CD4-positive, alpha-beta T cell treated with Interleukin-1 beta for 1 hour (primary cell): ENCODE results near the gene AGBL4.

Source experiments
- DNase-seq, 2 donors: peaks; one replicate each; pipeline ENCODE4 v3.0.0-alpha.2; 2020 to 2022

The AGBL4 gene

DNA sequence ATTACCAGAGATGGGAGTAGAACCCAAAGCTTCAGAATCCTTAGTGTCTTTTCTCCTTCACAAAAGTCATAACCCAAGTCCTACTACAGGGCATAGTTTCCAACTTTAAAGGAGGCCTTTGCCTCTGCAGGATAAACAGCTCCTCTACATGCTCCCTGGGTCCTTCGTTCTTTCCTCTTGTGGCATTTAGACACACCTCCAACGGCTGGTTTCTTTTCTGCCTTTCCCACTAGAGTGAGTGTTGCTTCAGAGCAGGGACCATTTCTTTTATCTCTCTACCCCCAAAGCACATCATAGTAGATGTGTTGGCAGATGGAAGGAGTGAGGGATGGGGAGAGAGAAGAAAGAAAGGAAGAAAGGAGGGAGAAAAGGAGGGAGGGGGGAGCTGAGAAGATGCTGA is 1407.0 kb downstream of the AGBL4 start:
- DNase-seq: no peak

DNA sequence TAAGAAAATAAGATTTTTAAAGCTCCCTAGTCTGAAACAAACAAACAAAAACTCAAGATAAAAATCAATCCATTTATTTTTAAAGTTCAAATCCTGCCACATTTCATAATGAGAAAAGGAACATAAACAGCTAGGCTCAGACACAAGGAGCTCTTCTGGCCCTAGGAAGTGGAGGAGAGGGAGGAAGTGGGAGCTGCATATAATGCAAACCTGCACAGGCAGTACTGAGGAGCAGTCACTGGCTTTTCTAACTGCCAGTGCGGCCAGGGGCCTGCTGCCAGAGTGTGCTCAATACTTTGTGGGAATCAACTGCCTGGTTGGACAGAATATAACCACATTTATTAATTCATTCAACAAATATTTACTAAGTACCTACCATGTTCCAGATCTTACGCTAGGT is 1411.9 kb downstream of the AGBL4 start:
- DNase-seq: no peak

DNA sequence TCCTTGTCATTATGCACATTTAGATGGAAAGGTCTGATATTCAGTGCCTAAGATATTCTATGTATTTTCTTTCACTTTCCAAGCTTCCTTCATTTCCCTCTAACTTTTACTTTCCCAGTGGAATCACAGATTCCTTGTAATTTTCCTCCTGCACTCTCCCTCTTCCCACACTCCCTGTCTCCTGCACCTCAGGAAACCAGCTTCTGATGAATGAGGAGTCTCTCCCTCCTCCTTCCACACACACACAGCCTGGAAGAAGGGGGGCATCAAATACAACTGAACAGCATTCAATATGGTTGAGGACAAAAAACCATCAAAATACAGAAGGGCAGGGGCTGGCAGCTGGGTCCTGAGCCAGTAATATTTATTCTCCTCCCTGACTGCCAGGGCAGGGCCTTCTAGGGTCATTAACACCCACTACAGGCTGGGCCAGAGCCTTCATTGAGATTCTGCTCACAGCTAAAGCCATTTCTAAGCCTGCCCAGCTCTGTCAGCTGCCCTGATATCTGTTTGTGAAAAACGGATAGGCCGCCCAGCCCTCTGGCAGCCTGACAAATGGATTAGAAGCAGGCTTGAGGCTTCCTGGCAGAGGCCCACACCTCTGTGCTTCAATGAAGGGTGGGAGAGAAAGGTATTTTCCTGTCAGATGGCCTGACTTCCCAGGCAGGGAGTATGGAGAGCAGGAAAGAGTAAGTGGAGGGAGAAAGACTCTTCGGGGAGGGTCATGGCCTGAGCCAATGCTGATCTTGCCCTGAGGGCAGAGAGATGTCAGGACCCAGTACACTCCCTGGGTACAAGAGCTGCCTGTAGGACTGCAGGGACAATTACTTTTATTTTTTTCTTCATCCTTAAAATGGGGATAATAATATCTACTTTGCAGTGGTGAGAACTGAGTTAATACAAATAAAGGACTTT is 1412.9 kb downstream of the AGBL4 start:
- DNase-seq: no peak

DNA sequence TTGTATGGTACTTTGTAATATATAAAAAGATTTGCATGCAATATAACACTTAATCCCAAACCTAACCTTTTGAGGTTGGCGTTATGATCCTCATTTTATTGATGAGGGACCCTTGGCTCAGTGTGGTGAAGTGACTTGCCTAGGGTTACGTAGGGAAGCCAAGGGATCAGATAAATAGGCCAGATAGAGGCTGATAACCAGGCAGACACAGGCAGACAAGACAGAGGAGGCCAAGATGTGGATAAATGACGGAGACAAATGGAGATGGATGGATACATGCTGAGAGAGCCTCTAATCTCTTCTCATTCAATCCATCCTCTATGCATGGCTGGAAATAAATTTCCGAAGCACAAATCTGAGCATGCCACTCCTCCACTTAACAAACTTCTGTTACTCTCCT is 1414.9 kb downstream of the AGBL4 start:
- no peak for DNase-seq

DNA sequence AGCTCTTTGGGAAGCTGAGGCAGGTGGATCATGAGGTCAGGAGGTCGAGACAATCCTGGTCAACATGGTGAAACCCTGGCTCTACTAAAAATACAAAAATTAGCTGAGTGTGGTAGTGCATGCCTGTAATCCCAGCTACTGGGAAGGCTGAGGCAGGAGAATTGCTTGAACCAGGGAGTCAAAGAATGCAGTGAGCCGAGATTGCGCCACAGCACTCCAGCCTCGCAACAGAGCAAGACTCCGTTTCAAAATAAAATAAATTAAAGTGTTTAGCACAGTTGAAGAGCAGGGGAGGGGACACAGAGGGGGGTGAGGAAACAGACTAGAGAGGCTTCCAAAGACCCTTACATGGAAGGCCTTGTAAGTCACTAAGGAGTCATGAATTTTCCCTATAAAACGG is 1420.5 kb downstream of the AGBL4 start:
- DNase-seq: no peak

DNA sequence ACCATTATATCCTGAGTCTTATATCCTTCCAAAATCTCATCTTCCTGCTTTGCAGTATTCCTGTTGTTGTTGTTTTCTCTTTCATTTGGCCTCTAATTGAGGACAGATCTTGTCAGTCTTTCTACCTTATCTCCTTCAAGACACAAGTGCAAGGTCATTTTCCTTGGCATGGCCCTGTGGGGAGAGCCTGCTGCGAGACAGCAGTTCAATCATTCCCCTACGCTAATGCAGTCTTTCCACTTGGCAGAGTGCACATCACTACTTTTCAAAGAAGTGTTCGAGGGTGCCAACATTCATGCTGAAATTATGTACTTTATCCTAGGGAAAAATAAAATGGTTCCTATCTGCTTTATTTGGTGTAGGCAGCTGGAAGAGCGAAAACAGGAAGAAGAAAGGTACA is 1421.4 kb downstream of the AGBL4 start:
- DNase-seq: no peak

DNA sequence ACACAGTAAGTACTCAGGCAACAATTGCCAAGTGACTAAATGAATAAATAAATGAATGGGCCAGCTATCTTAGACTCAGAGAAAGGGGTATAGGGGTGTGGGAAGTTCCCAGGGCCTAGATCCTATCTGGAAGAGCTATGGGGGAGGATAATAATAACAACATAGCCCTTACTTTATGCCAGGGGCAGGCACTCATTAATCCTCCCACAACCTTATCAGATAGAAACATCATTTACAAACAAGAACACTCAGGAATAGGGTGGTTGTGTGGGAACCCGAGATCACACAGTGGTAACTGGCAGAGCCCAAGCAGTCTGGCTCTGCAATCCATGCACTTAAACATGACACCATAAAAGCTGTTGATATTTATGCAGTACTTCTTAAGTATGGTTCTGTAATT is 1423.6 kb downstream of the AGBL4 start:
- DNase-seq: no peak

DNA sequence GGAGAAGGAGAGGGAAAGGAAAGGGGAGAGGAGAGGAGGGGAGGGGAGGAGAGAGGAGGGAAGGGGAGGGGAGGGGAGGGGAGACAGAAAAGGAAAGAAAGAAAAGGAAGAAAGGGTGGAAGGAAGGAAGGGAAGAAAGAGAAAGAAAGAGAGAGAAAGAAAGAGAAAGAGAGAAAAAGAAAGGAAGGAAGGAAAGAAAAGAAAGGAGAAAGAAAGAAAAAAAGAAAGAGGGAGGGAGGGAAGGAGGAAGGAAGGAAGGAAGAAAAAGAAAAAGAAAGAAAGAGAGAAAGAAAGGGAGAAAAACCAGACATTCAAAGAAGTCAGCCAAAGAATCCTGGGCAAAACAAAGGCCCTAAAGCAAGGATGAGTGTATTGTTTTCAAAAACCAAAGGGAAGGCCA is 1426.1 kb downstream of the AGBL4 start:
- DNase-seq: no peak

DNA sequence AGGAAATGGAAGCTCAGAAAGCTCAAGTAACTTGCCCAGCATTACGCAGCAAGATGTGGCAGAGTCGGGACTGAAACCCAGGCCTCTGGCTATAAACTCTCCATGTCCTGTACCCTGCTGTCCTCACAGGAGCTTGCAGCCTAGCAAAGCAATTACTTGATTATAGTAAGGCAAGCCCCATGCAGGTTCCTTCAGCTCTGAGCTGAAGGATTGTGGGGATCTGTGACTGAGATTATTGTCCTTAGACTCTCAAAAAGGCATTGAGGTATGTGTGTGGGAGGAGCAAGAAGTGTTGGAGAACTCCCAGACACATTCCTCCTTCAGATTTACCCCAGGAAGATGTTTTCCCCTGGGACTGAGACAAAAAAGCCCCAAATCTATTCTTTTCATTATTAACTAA is 1427.7 kb downstream of the AGBL4 start:
- DNase-seq: no peak

DNA sequence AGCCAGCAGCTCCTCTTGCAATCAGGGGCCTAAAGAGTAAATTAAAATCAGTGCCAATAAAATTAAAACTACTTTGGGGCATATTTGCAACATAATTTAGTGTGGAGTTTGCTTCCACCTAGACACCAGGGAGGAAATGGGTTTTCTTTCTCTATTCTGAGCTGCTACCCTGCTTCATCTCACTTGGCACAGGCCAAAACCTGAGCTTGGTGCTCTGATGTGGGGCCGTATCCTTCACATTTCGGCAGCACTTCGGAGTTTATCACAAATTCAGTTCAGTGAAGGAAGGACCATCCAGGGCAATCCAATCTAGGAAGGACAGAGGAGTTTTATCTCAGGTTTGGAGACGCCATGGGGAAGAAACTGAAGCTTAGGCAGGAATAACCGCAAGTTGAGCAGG is 1428.1 kb downstream of the AGBL4 start:
- no peak for DNase-seq

DNA sequence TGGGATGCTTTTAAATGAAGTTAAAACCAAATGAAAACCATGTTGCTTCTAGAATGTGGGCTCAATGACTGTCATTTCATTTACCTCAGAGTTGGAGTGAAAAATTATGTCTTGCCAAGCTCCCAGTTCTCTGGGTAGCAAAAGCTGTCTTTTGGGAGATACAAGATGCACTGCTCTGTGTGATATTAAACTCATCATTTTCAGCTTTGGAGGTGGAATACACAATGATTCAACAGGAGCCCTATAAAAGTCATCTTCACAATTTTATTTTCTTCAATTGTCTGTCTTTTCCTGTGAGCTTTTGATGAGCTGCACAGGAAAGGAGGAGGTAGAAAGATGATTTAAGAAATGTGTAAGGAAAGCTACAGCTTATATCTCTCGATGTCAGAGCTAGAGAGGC is 1431.4 kb downstream of the AGBL4 start:
- DNase-seq: no peak

DNA sequence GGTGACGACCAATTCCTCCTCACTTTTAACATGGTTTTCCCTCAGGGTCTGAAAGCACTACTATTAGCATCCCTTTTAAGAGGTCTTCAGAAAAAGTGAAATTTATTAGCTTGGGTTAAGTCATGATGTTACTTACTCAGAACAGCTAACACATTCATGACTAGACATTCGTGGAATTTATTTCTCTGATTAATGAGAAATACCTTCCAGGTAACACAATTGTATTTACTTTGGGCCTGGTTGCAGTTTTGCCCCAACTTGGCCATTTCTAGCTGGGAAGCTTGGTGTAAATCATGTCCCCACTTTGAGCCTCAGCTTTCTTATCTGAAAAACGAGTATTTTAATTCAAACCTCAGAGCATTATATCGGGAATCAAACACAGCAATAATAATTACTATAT is 1432.6 kb downstream of the AGBL4 start:
- DNase-seq: no peak

DNA sequence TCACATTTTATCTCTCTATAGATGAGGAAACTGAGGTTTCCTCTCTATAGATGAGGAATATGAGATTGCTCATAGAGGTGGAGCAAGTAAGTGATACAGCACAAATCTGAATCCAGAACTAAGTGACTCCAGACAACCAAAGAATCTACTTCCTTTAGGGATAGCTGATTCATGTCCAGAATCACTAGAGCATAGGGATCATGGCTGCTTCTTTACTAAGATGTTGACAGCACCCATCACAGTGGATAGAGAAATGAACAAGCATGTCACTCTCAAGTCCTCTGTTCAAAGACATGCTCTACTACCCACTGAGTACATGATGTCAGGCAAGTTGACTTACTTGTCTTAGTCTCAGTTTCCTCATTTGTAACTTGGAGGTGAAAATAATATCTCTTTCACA is 1435.7 kb downstream of the AGBL4 start:
- no peak for DNase-seq

DNA sequence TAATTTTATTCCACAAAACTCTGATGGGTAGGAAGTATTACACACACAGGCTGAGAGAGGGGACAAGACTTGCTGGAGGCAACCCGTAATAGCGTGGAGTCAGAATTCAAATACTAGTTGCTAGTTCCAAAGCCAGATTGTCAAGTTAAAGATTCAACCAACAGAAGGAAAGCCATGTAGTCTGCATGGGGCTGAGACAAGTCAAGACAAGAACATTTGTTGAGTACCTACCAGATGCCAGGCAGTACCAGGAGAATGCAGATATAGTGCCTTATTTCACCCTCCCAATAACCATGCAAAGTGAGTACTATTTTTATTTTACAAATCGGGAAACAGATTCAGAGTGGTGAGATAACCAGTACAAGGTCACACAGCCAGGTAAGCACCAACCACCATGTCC is 1441.3 kb downstream of the AGBL4 start:
- no peak for DNase-seq

DNA sequence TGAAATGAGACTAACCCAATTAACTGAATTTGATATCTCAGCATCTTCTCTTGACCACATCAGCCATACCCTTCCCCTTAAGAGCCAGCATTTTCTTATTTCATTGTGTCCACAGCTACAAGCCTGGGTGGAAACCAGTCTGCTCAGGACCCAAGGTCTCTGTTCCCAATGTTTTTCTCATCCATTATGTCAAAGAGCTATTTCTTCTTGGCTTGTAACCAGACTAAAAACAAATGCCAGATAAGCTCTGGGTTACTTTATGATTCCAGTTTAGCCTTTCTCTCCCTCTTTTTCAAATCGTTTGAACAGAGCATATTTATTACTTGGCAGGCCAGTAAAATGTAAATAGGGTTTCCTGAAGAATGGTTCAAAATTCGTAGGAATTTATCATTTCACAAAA is 1442.5 kb downstream of the AGBL4 start:
- no peak for DNase-seq

DNA sequence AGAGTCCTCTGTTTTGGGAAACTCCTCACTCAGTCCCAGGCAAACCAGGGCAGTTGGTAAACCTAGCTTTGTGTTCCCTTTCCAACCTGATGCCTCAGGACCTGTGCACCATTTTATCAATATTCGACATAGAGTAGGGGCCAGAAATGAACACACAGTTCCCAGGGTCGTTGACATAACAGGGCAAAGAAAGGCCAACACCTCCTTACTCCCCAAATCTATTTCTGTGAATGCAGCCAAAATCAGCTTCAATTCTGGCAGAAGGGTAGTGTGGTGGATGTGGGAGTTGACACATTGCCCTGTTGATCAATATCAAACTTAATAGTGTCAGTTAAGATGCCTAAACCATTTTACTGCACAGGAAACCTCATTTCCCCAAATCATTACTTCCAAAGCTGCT is 1447.2 kb downstream of the AGBL4 start:
- no peak for DNase-seq

DNA sequence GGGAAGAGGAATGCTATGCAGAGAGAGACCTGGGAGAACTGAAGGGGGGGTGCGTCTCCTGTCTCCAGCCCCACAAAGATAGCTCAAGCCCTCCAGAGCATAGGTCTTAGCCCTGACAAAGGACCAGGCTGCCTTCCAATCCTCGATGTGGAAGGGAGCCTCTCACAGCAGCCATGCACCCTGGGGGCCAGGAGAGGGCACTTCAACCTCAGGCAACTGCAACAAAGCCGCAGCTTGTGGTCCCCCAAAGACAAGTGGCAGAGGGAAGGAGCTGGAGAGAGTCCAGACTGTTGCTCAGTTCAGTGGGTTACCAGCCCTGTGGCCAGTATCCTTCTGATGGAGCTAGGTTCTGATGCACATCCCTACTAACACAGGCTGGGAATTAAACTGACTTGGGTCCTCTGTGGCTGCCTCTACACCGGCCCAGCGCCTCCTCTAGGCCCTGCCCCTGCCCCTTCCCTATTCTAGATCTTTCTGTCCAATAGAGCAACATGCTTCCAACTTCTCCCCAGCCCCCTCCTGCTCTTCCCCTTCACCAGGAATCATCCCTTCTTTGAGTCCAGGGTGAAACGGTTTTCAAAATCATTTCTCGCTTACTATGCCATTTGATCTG is 1451.0 kb downstream of the AGBL4 start:
- DNase-seq: no peak

DNA sequence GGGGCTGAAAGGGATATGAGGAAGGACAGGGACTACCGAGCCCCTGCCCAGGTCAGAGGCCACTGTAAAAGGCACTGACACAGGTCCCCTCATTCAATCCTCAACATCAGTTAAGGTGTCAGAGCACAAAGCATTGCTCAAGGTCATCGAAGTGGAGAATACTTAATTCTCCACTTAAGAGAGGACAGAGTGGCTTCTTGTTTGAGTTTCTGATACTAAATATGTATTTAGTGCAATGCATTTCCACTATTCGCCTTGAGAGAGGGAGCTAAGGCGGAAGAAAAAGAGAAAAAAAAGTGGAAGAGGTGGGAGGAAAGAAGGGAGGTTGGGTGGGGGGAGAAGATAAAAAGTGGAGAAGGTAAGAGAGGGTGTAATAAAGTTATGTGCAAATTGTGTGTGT is 1451.6 kb downstream of the AGBL4 start:
- DNase-seq: no peak

DNA sequence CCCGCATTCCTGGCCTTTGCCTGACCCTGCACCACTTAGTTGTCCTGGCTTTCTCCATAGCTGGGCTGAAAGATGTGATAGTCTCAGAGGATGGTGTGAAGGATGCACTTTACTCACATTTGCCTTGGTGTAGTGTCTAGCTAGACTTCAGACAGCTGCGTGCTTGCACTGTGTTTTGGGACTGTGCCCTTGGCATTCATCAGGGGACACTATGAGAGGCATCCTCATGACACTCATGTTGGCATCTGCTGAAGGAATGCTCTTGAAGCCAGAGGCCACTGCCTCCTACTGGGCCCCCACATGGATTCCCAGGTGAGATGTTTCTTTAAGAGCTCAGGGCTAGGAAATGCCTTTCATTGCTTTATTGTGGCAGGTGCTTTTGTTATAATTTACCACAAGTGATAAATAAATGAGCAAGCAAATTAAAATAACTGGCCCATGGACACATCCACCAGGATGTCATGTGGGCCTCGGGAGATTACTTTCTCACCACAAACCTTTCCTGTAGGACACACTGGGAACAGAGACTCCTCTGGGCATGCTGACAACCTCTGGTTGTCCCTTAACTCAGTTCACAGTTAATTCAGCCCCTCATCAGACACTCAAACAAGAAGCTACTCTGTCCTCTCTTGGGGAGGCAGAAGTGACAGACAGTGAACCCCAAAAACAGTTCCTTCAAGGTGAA is 1452.3 kb downstream of the AGBL4 start:
- DNase-seq: no peak

DNA sequence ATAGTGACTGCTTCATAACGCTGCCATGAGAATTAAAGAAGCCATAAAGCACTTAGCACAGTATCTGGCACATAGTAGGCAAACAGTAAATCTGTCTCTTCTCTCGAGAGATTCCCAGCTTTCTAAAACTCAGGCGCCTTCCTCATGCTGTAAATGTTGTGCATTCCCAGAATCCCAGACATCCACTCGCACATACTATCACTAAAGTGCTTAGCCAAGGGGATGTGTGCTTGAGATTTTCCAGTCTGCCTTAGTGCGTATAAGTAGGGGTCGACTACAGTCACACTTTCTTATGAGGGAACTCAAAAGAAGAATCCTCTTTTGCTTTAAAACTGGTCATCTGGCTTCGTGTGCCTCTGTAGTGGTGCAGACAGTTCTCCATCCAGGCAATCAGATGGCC is 1453.2 kb downstream of the AGBL4 start:
- no peak for DNase-seq

DNA sequence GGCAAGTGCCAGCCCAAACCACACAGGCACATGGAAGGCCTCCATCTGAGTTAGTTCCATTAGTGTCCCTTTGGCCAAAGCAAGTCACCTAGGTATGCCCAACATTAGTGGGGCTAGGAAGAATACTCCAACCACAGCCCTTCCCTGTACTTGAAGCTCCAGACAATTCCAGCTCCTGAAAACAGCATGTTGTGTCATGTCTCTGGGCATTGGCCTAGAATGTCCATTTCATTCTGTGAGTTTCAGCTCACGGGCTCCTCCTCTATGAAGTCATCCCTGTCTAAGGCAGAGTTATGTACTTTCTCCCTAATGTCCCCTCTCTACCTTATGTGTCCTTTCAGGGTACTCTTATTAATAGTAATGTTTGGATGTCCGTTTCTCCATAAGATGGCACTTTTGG is 1455.3 kb downstream of the AGBL4 start:
- no peak for DNase-seq

DNA sequence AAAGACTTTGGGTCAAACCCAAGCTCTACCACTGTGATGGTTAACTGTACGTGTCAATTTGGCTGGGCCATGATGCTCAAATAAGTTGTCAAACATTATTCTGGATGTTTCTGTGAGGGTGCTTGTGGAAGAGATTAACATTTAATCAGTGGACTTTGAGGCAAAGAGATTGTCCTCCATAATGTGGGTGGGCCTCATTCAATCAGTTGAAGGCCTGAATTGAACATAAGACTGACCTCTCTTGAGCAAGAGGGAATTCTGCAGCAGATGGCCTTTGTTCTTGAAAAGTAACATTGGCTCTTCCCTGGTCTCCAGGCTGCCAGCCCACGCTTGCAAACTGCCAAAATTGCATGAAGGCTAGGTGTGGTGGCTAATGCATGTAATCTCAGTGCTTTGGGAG is 1457.3 kb downstream of the AGBL4 start:
- DNase-seq: no peak

DNA sequence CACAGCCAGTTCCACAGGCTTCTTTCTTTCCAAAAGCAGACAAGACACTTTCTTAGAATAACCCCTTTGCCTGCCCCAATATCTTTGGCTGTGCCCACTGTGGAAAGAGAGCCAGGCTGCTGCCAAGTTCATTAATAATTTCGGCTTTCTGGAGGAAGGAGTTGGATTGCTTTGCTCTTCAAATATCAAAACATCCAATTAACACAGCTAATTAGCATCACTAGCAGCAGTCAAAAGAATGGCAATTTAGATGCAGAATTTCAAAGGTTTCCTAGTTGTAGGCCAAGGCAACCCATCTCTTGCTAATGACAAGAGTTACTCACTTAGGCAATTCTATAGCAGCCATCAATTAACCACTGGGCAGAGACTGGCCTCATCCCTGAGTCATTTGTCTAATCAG is 1460.7 kb downstream of the AGBL4 start:
- no peak for DNase-seq

DNA sequence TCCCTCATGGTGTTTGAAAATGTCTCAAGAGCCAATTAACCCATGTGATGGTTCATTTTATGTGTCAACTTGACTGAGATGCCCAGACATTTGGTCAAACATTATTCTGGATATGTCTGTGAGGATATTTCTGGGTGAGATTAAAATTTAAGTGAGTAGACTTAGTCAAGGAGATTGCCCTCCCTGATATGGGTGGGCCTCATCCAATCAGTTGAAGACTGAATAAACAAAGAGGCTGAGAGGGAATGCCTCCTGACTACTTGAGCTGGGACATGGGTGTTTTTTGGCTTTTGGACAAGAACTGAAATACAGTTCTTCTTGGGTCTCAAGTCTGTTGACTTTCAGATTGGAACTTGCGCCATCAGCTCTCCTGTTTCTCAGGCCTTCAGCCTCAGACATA is 1462.3 kb downstream of the AGBL4 start:
- DNase-seq: no peak
